GM18526 (cell line): Measurements from ENCODE around the gene AMH.

Experiments
- POLR2A ChIP-seq: IDR thresholded peaks from 3 replicates; pipeline ENCODE4 v1.6.1; 2011; ENCODE audit not compliant: insufficient read length; ENCODE audit errors: extremely low read depth

Gene AMH

DNA sequence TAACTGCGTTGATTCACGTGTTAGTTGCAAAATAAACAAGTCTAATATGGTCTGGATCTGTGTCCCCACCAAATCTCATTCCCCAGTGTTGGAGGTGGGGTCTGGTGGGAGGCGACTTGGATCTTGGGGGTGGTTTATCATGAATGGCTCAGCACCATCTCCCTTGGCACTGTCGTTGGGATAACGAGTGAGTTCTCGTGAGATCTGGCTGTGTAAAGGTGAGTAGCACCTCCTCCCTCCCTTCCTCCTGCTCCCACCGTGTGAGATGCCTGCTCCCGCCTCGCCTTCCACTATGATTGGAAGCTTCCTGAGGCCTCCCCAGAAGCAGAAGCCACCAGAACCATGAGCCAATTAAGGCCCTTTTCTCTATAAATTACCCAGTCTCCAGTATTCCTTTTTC lies 28.0 kb downstream of the AMH start:
- TF ChIP-seq POLR2A: no peak

DNA sequence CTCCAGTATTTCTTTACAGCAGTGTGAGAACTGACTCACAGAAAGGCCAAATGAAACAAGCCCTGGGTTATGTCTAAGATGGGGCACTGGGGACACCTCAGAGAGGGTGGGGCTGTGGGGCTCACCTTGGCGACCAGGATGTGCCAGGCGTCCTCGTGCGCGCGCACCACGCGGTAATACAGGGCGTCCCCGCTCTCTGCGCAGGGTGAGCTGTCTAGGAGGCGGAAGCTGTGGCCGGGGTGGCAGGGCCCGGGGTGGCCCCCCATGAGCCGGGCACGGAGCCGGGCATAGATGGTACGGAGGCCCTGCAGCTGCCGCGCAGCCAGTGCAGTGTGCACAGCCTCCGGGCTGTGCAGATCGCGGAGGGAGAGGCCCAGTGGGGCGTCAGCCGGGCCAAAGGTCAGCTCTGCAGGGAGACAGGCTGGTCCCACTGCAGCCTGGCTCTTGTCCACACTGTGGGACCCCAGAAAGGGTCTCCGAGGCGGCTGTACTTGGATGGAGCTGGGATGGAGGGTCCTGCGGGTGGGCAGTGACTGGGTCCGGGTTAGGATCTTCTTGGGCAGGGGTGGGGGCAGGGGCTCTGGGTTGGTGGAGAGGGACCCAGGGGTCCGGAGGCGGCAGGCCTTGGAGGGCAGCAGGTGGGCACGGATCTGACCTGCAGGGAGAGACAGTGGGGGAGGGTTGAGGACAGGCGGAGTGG lies 29.5 kb downstream of the AMH start:
- no peak for TF ChIP-seq POLR2A

DNA sequence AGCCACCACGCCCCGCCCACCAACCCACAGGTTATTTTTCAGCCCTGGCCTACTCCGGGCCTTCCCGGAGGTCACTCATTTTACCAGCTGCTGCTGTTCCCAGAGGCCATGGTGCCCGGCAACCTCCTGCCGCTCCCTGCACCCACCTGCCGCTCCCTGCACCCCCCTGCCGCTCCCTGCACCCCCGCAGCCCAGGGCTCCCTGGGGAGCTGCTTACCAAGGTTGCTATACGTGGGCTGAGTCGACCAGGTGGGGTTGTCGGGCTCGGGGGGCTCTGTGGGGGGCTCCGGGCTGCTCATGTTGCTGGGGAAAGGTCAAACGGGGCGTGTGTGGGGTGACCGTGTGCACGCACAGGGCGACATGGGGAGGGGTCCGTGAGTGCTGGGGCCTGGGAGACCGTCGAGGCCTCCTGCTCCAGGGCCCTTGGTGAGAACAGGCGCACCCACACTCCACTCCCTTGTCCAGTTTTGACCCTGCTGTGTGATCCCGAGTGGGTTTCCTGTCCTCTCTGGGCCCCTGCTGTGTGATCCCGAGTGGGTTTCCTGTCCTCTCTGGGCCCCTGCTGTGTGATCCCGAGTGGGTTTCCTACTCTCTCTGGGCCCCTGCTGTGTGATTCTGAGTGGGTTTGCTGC lies 31.6 kb downstream of the AMH start:
- no peak for TF ChIP-seq POLR2A

GRCh38 chr19:2282062-2282861 lies 33.1 kb downstream of the AMH start, which contains the start of gene PEAK3:
PEAK3 (minus strand) TSS chr19:2282175; CDS start chr19:2280931, 1,244 bp downstream.
- TF ChIP-seq POLR2A: no peak

DNA sequence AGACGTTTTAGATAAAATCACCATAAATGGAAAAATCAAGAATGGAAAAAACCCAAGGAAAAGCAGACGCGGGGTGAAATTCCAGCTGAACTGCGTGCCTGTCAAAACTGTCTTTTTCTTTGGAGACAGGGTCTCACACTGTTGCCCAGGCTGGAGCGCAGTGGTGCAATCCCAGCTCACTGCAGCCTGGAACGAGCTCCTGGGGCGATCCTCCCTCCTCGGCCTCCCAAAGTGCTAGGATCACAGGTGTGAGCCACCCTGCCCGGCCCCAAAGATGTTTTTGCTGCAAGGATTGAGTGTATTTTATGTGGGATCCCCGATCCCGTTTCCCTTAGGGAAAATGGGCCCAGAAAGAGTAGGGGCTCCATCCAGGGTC lies 33.7 kb downstream of the AMH start:
- TF ChIP-seq POLR2A: no peak

- TF ChIP-seq POLR2A: no peak
These were observed 34.8 kb downstream of the AMH start for GRCh38 chr19:2283835-2284507.

DNA sequence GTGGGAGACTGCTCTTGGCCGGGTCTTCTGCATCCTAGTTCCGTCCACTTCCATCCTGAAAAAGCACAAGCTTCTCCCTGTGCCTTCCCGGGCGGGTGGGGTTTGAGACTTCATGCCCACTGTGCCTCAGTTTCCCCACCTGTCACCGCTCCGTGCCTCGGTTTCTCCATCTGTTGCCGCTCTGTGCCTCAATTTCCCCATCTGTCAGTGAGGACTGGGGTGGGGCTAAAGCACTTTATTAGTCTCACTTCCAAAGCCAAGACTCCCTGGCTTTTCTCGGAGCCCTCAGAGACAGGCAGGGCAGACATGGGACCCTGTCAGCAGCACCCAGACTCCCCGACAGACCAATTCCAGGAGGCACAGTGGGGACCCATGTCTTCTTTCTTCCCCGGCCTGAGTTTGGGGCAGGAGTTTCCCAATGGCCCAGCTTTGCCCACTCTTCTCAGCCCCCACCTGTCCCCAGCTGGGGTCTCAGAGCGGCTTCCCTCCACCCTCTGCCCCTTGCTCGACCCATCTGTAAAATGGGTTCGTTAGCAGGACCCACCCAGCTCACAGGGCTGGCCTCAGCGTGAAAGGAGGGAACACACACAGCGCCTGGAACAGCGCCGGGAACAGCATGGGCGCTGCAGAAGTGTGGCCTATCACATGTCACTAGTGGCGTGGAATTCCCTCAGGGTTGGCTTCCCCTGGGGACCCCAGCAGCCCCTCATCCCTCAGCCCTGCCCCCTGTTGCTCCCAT lies 37.4 kb downstream of the AMH start:
- no peak for TF ChIP-seq POLR2A

DNA sequence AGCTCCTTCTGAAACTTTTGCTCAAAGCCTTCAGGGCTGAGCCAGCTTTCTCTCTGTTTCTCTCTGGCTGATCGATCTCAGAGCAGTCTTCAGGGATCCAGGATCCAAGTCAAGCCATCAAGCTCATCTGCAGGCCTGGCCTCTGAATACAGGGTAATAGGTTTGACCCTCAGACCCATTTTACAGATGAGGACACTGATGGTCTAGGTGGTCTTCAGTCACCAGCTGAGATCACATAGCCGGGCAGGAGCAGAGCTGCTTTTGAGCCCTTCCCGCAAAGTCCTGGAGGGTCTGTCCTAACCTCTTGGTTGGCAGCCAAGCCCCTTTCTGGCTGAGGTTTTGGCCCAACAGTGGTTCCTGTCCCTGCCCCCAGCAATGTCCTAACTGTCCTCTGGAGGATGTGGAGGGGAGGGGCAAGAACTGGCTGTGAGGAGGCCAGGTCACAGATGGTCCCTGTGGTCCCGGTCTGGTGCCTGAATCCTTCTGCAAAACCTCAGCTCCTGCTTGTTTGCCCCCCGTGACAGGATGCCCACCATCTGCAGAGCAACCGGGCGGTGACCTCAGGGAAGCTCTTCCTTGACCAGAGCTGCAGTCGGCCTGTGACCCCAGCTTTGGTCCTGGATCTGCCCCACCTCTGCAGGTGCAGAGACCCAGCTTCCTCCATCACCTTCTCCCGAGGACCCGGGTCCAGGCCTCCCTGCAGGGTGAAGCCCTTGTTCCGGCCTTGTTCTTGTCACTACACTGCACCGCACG lies 38.6 kb downstream of the AMH start:
- TF ChIP-seq POLR2A: no peak

- TF ChIP-seq POLR2A: no peak
These were observed 39.3 kb downstream of the AMH start for GRCh38 chr19:2288338-2288817.

DNA sequence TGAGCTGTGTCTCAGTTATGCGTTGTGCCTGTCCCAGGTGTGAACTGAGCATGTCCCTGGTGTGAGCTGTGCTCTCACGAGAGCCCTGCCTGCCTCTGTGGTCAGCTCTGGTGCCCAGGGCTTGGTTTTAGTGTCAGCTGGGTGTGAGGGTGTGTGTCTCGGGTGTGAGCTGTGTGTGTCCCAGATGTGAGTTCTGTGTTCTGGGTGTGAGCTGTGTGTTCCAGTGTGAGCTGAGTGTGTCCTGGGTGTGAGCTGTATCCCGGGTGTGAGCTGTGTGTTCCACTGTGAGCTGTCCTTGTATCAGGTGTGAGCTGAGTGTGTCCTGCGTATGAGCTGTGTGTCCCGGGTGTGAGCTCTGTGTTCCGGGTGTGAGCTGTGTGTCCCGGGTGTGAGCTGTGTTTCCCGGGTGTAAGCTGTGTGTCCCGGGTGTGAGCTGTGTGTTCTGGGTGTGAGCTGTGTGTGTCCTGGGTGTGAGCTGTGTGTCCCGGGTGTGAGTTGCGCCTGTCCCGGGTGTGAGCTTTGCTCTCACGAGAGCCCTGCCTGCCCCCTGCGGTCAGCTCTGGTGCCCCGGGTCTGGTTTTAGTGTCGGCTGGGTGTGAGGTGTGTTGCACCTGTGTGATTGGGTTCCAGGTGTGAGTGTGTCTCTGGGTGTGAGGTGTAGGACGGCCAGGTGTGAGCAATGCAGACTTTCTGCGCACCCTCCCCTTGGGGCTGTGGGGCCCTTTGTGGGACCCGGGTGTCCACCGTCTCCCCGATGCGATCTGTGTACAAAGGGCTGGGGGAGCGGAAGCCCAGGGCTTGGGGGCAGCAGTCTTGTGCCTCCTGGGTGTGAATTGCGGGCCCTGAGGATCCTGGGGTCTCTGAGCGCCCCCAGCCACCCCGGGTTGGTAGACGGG lies 39.9 kb downstream of the AMH start:
- no peak for TF ChIP-seq POLR2A

DNA sequence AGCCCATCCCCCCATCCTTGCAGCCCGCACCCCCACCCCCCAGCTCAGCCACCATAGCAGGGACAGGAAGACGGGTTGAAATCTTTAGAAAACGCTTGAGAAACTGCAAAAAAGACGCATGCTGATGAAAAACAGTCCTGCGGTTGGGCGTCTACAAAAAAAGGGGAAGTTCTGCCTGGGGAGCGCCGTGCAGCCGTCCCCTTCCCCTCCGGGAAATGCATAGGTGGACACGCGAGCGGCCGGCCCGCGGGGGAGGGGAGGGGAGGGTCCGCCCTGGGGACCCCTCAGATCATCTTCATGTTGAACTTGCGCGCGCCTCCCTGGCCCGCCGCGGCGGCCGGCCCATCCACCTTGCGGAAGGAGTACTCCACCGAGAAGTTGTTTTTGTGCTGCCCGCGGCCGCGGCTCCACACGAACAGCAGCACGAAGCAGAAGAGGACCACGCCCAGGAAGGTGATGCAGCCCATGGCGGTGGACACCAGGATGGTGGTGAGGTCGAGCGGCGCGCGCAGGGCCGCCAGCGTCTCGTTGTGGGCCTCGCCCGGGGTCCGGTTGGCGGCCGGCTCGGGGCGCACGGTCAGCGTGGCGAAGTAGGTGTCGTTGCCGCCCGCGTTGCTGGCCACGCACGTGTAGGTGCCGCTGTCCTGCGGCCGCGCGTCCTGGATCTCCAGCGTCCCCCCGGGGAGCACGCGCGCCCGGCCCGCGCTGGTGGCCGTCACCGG lies 40.8 kb downstream of the AMH start:
- TF ChIP-seq POLR2A: no peak

GRCh38 chr19:2290441-2291184 lies 41.5 kb downstream of the AMH start:
- no peak for TF ChIP-seq POLR2A
